ENCODE data around the gene ATP10A.
"Not testable (repeated sequence)": the region's sequence is repeated elsewhere in the genome, so short reads cannot be mapped to it uniquely, and the experiment has no call there.

The ATP10A gene

GRCh38 chr15:25774871-25775270 is 88.3 kb downstream of the ATP10A start:
- in situ Hi-C loops (cut with HindIII; ENCODE audit: low sequenced_read_pairs), result no loop called here

GRCh38 chr15:25773248-25773647 is 89.9 kb downstream of the ATP10A start:
- no peak overlapping the region for H3K4me3 ChIP-seq (ENCODE audit: low read depth, low read length)
- in situ Hi-C loops (cut with HindIII; ENCODE audit: low sequenced_read_pairs), result no loop called here
- no peak for DNase-seq (ENCODE audit: low read depth)
- no peak for TF ChIP-seq CTCF (IDR thresholded peaks at IDR 0.05; ENCODE audit: low read depth, low read length, missing control alignments)

More at GRCh38 chr15:25774871-25775270, 88.3 kb downstream of the ATP10A start:
- no peak for TF ChIP-seq CTCF (IDR thresholded peaks at IDR 0.05; ENCODE audit: low read depth, low read length, missing control alignments)
- no peak for DNase-seq (ENCODE audit: low read depth)
- H3K4me3 ChIP-seq (ENCODE audit: low read depth, low read length), result no peak overlapping the region

GRCh38 chr15:25772500-25772899 is 90.6 kb downstream of the ATP10A start:
- in situ Hi-C loops (cut with HindIII; ENCODE audit: low sequenced_read_pairs), result no loop called here
- no peak for TF ChIP-seq CTCF (IDR thresholded peaks at IDR 0.05; ENCODE audit: low read depth, low read length, missing control alignments)

GRCh38 chr15:25771736-25772135 is 91.4 kb downstream of the ATP10A start:
- DNase-seq (ENCODE audit: low read depth); H3K4me3 ChIP-seq (ENCODE audit: low read depth, low read length); in situ Hi-C loops (cut with HindIII; ENCODE audit: low sequenced_read_pairs): not testable (repeated sequence)

More at GRCh38 chr15:25772500-25772899, 90.6 kb downstream of the ATP10A start:
- no peak overlapping the region for H3K4me3 ChIP-seq (ENCODE audit: low read depth, low read length)
- DNase-seq (ENCODE audit: low read depth), result no peak

GRCh38 chr15:25771338-25771706 is 91.8 kb downstream of the ATP10A start:
- TF ChIP-seq CTCF (IDR thresholded peaks at IDR 0.05; ENCODE audit: low read depth, low read length, missing control alignments), result peak; percentile 14

DNA sequence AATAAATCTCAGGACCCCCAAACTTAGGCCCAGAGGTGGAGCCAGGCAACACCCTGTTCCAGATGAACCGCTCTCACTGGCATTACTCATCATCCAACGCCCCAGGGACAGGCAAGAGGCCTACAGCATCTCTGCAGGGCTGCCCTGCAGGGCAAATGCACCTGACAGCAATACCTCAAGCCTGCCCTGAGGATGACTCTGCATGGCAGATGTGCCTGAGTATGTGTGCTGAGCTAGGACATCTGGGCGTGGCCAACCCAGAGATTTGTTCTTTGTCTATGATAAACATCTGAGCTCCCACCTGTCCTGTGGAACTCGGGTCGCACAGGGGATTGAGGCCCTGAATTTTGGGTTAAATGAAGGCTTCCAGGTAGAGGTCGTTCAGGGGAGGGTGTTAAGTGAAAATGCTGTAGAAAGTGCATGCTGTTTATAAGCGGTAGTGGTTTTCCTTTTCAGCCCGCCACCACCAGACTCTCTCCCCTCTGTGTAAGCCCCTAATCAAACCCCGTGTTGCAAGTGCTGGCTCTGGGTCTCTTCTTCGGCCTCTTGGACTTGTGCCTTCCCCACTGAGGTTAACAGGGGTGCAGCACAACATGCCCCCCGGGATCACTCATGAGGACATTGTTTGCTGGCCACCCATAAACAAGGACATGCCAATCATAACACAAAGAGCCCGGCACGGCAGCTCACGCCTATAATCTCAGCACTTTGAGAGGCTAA is 92.3 kb downstream of the ATP10A start:
- TF ChIP-seq CTCF (IDR thresholded peaks at IDR 0.05; ENCODE audit: low read depth, low read length, missing control alignments), result no peak
- DNase-seq (ENCODE audit: low read depth), result no peak
- H3K4me3 ChIP-seq (ENCODE audit: low read depth, low read length), result no peak overlapping the region
- in situ Hi-C loops (cut with HindIII; ENCODE audit: low sequenced_read_pairs), result no loop called here

More at GRCh38 chr15:25771338-25771706, 91.8 kb downstream of the ATP10A start:
- in situ Hi-C loops (cut with HindIII; ENCODE audit: low sequenced_read_pairs), result no loop called here
- H3K4me3 ChIP-seq (ENCODE audit: low read depth, low read length), result no peak overlapping the region
- no peak for DNase-seq (ENCODE audit: low read depth)

DNA sequence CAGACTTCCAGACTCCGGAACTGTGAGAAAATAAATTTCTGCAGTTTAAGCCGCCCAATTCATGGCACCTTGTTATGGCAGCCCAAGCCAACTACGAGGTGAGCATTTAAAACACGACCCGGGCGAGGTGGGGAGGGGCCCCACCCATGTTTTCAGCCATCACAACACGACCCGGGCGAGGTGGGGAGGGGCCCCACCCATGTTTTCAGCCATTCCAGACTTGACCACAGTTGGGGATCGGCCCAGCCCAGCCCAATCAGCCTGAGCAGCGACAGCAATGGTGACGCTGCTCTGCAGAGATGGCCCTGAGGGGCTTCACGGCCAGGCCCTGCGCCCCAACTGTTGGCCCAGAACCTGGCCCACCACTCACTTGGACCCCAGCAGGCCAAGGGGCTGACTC is 93.1 kb downstream of the ATP10A start:
- TF ChIP-seq CTCF (IDR thresholded peaks at IDR 0.05; ENCODE audit: low read depth, low read length, missing control alignments), result no peak
- DNase-seq (ENCODE audit: low read depth), result no peak
- H3K4me3 ChIP-seq (ENCODE audit: low read depth, low read length), result no peak overlapping the region
- in situ Hi-C loops (cut with HindIII; ENCODE audit: low sequenced_read_pairs), result no loop called here
